HG03442 (cell line): Measurements from ENCODE around the gene POU2AF2.
A peak's percentile ranks its signal among the peaks of the same experiment; 100 is the strongest.
"Not testable (repeated sequence)": the region's sequence is repeated elsewhere in the genome, so short reads cannot be mapped to it uniquely, and the experiment has no call there.

Experiments used
- ATAC-seq: cut with Tn5 transposase; IDR thresholded peaks from one replicate; pipeline ENCODE4 v1.9.1; 2021; ENCODE audit warnings: mild to moderate bottlenecking, moderate library complexity; ENCODE audit not compliant: unreplicated experiment

Gene POU2AF2

GRCh38 chr11:111245425-111245824 is at the start of gene POU2AF2:
Gene POU2AF2 (plus strand): TSS chr11:111245725. CDS start chr11:111245854, 129 bp downstream.
- no peak for ATAC-seq

GRCh38 chr11:111200010-111200534 is 45.5 kb upstream of the POU2AF2 start:
- ATAC-seq: no peak

- no peak for ATAC-seq
Measured at GRCh38 chr11:111204211-111204610, 41.3 kb upstream of the POU2AF2 start.

GRCh38 chr11:111205632-111206385 is 39.7 kb upstream of the POU2AF2 start:
- no peak for ATAC-seq

GRCh38 chr11:111206472-111206871 is 39.1 kb upstream of the POU2AF2 start:
- ATAC-seq: no peak

- no peak for ATAC-seq
Measured at GRCh38 chr11:111207213-111207612, 38.3 kb upstream of the POU2AF2 start.

- ATAC-seq: no peak
Measured at GRCh38 chr11:111209543-111210355, 35.8 kb upstream of the POU2AF2 start.

GRCh38 chr11:111213256-111213655 is 32.3 kb upstream of the POU2AF2 start:
- ATAC-seq: no peak

- ATAC-seq: no peak
Measured at GRCh38 chr11:111220721-111221120, 24.8 kb upstream of the POU2AF2 start.

- ATAC-seq: no peak
Measured at GRCh38 chr11:111221208-111221607, 24.3 kb upstream of the POU2AF2 start.

- ATAC-seq: not testable (repeated sequence)
Measured at GRCh38 chr11:111221936-111222335, 23.6 kb upstream of the POU2AF2 start.

GRCh38 chr11:111222821-111223455 is 22.6 kb upstream of the POU2AF2 start:
- ATAC-seq: not testable (repeated sequence)

- ATAC-seq: no peak
Measured at GRCh38 chr11:111225881-111226280, 19.6 kb upstream of the POU2AF2 start.

GRCh38 chr11:111229604-111230003 is 15.9 kb upstream of the POU2AF2 start:
- ATAC-seq: no peak

- ATAC-seq: peak; percentile 26
Measured at GRCh38 chr11:111230122-111230465, 15.4 kb upstream of the POU2AF2 start.

- no peak for ATAC-seq
Measured at GRCh38 chr11:111231836-111232235, 13.7 kb upstream of the POU2AF2 start.

- ATAC-seq: no peak
Measured at GRCh38 chr11:111236383-111236782, 9.1 kb upstream of the POU2AF2 start.

- ATAC-seq: no peak
Measured at GRCh38 chr11:111237926-111238325, 7.6 kb upstream of the POU2AF2 start.

GRCh38 chr11:111246956-111247355 is 1.4 kb downstream of the POU2AF2 start:
- ATAC-seq: no peak

GRCh38 chr11:111250936-111251335 is 5.4 kb downstream of the POU2AF2 start:
- ATAC-seq: no peak

GRCh38 chr11:111253131-111253530 is 7.6 kb downstream of the POU2AF2 start:
- no peak for ATAC-seq
